ENCODE measurements around the gene KLHDC4. TPM values are rescaled to one million over a fixed set of nuclear protein-coding genes. Genes with fewer than 3 reads are reported as not detected.

The KLHDC4 gene
- total and polyA plus RNA-seq, 4 donors: 8.2 to 27.6 (median 14.2) TPM

GRCh38 chr16:87754535-87754934 is 11.3 kb downstream of the KLHDC4 start:
- H3K27me3 ChIP-seq (ENCODE audit: control insufficient read depth in 4 of 4, insufficient read depth in 4 of 4, low read length in 3 of 4): no peaks in the 10 kb centered on the region
- WGBS: 87% methylated on average over 11 of the region's 11 CpGs
- DNase-seq (ENCODE audit: low spot score): no peak
- no peaks in the 10 kb centered on the region for H3K4me1 ChIP-seq (ENCODE audit: control insufficient read depth in 4 of 4, insufficient read depth in 4 of 4, low read length in 3 of 4)
- no peak overlapping the region for H3K9ac ChIP-seq (ENCODE audit: low read depth in 1 of 2, low read length in 2 of 2)
- H3K36me3 ChIP-seq (ENCODE audit: control insufficient read depth in 4 of 4, insufficient read depth in 3 of 4, low read depth in 1 of 4, low read length in 3 of 4): peaks cover 12 to 59% (median 39%) of the 10 kb centered on the region in 4 donors
- no peak overlapping the region for H3K27ac ChIP-seq (ENCODE audit: low read depth in 1 of 2, low read length in 2 of 2)
- no peak for TF ChIP-seq SP1 (IDR thresholded peaks at IDR 0.05)
- no peak for TF ChIP-seq HNF4A (conservative IDR thresholded peaks at IDR 0.05)
- no peak for TF ChIP-seq GABPA (IDR thresholded peaks at IDR 0.05 in 1 of 2, conservative IDR thresholded peaks at IDR 0.05 in 1 of 2)
- no peak for TF ChIP-seq FOXA2 (IDR thresholded peaks at IDR 0.05)
- TF ChIP-seq JUND (IDR thresholded peaks at IDR 0.05): no peak
- no peaks in the 10 kb centered on the region for H3K9me3 ChIP-seq (ENCODE audit: control insufficient read depth in 4 of 4, low read length in 3 of 4)
- H3K4me3 ChIP-seq (ENCODE audit: low read depth in 1 of 3, low read length in 3 of 3): no peak overlapping the region

GRCh38 chr16:87747626-87748414 is 18.0 kb downstream of the KLHDC4 start:
- no peak overlapping the region for H3K9ac ChIP-seq (ENCODE audit: low read depth in 1 of 2, low read length in 2 of 2)
- H3K36me3 ChIP-seq (ENCODE audit: control insufficient read depth in 4 of 4, insufficient read depth in 3 of 4, low read depth in 1 of 4, low read length in 3 of 4): peaks cover 13 to 66% (median 38%) of the 10 kb centered on the region in 4 donors
- no peaks in the 10 kb centered on the region for H3K9me3 ChIP-seq (ENCODE audit: control insufficient read depth in 4 of 4, low read length in 3 of 4)
- DNase-seq (ENCODE audit: low spot score): no peak
- no peaks in the 10 kb centered on the region for H3K4me1 ChIP-seq (ENCODE audit: control insufficient read depth in 4 of 4, insufficient read depth in 4 of 4, low read length in 3 of 4)
- 94% methylated on average over 22 of the region's 22 CpGs for WGBS
- H3K27ac ChIP-seq (ENCODE audit: low read depth in 1 of 2, low read length in 2 of 2): no peak overlapping the region
- no peak overlapping the region for H3K4me3 ChIP-seq (ENCODE audit: low read depth in 1 of 3, low read length in 3 of 3)
- no peaks in the 10 kb centered on the region for H3K27me3 ChIP-seq (ENCODE audit: control insufficient read depth in 4 of 4, insufficient read depth in 4 of 4, low read length in 3 of 4)
- TF ChIP-seq FOXA2 (IDR thresholded peaks at IDR 0.05) (no peak), GABPA (IDR thresholded peaks at IDR 0.05 in 1 of 2, conservative IDR thresholded peaks at IDR 0.05 in 1 of 2) (no peak), RAD21 (IDR thresholded peaks at IDR 0.05) (no peak), JUND (IDR thresholded peaks at IDR 0.05) (no peak), EGR1 (IDR thresholded peaks at IDR 0.05; ENCODE audit: low read depth in 2 of 2) (no peak), SP1 (IDR thresholded peaks at IDR 0.05) (no peak), YY1 (IDR thresholded peaks at IDR 0.05) (no peak), HNF4G (IDR thresholded peaks at IDR 0.05) (no peak)
- TF ChIP-seq, protein P1, sequence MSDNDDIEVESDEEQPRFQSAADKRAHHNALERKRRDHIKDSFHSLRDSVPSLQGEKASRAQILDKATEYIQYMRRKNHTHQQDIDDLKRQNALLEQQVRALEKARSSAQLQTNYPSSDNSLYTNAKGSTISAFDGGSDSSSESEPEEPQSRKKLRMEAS (IDR thresholded peaks at IDR 0.05): no peak
- TF ChIP-seq, protein P2, sequence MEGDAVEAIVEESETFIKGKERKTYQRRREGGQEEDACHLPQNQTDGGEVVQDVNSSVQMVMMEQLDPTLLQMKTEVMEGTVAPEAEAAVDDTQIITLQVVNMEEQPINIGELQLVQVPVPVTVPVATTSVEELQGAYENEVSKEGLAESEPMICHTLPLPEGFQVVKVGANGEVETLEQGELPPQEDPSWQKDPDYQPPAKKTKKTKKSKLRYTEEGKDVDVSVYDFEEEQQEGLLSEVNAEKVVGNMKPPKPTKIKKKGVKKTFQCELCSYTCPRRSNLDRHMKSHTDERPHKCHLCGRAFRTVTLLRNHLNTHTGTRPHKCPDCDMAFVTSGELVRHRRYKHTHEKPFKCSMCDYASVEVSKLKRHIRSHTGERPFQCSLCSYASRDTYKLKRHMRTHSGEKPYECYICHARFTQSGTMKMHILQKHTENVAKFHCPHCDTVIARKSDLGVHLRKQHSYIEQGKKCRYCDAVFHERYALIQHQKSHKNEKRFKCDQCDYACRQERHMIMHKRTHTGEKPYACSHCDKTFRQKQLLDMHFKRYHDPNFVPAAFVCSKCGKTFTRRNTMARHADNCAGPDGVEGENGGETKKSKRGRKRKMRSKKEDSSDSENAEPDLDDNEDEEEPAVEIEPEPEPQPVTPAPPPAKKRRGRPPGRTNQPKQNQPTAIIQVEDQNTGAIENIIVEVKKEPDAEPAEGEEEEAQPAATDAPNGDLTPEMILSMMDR (IDR thresholded peaks at IDR 0.05; ENCODE audit: low read depth, low read length, missing input control): no peak

DNA sequence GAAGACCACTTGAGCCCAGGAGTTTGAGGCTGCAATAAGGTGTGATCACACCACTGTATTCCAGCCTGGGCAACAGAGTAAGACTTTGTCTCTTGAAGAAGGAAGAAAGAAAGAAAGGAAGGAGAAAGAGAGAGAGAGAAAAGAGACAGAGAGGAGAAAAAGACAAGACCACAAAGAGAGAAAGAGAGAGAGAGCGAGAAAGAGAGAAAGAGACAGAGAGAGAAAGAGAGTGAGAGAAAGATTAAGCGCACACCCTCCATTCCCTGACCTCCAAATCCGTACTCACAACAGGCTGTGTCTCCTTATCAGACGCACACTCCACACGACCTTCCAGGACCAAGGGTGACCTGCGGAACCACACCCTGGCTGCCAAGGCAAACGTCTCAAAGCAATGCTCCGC is 19.6 kb downstream of the KLHDC4 start:
- no peak for TF ChIP-seq TAF1 (conservative IDR thresholded peaks at IDR 0.05)
- TF ChIP-seq, protein P1 (IDR thresholded peaks at IDR 0.05): no peak
- TF ChIP-seq, protein P2 (IDR thresholded peaks at IDR 0.05; ENCODE audit: low read depth, low read length, missing input control): no peak
- TF ChIP-seq RXRA (IDR thresholded peaks at IDR 0.05): no peak
- no peak overlapping the region for H3K9ac ChIP-seq (ENCODE audit: low read depth in 1 of 2, low read length in 2 of 2)
- H3K27ac ChIP-seq (ENCODE audit: low read depth in 1 of 2, low read length in 2 of 2): no peak overlapping the region
- H3K27me3 ChIP-seq (ENCODE audit: control insufficient read depth in 4 of 4, insufficient read depth in 4 of 4, low read length in 3 of 4): no peaks in the 10 kb centered on the region
- no peaks in the 10 kb centered on the region for H3K4me1 ChIP-seq (ENCODE audit: control insufficient read depth in 4 of 4, insufficient read depth in 4 of 4, low read length in 3 of 4)
- no peak overlapping the region for H3K4me3 ChIP-seq (ENCODE audit: low read depth in 1 of 3, low read length in 3 of 3)
- WGBS: 90% methylated on average over 8 of the region's 8 CpGs
- no peak for DNase-seq (ENCODE audit: low spot score)
- H3K36me3 ChIP-seq (ENCODE audit: control insufficient read depth in 4 of 4, insufficient read depth in 3 of 4, low read depth in 1 of 4, low read length in 3 of 4): peaks cover 13 to 67% (median 38%) of the 10 kb centered on the region in 4 donors
- H3K9me3 ChIP-seq (ENCODE audit: control insufficient read depth in 4 of 4, low read length in 3 of 4): no peaks in the 10 kb centered on the region

All from liver (tissue), 9 donors.